Activated CD4-positive, alpha-beta T cell treated with anti-CD3 and anti-CD28 coated beads, Interleukin-2, Interleukin-6, amounts not matched to agents 100 ng/mL and 50 ng/mL, durations not matched to agents 16 hours and 8 hours (primary cell): Measurements from ENCODE around the gene CDHR5.
"Not testable (repeated sequence)": the region's sequence is repeated elsewhere in the genome, so short reads cannot be mapped to it uniquely, and the experiment has no call there.

Experiments used
- DNase-seq: peaks from one replicate; pipeline ENCODE4 v3.0.0-alpha.2; 2020

Gene CDHR5, protein sequence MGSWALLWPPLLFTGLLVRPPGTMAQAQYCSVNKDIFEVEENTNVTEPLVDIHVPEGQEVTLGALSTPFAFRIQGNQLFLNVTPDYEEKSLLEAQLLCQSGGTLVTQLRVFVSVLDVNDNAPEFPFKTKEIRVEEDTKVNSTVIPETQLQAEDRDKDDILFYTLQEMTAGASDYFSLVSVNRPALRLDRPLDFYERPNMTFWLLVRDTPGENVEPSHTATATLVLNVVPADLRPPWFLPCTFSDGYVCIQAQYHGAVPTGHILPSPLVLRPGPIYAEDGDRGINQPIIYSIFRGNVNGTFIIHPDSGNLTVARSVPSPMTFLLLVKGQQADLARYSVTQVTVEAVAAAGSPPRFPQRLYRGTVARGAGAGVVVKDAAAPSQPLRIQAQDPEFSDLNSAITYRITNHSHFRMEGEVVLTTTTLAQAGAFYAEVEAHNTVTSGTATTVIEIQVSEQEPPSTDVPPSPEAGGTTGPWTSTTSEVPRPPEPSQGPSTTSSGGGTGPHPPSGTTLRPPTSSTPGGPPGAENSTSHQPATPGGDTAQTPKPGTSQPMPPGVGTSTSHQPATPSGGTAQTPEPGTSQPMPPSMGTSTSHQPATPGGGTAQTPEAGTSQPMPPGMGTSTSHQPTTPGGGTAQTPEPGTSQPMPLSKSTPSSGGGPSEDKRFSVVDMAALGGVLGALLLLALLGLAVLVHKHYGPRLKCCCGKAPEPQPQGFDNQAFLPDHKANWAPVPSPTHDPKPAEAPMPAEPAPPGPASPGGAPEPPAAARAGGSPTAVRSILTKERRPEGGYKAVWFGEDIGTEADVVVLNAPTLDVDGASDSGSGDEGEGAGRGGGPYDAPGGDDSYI

DNA sequence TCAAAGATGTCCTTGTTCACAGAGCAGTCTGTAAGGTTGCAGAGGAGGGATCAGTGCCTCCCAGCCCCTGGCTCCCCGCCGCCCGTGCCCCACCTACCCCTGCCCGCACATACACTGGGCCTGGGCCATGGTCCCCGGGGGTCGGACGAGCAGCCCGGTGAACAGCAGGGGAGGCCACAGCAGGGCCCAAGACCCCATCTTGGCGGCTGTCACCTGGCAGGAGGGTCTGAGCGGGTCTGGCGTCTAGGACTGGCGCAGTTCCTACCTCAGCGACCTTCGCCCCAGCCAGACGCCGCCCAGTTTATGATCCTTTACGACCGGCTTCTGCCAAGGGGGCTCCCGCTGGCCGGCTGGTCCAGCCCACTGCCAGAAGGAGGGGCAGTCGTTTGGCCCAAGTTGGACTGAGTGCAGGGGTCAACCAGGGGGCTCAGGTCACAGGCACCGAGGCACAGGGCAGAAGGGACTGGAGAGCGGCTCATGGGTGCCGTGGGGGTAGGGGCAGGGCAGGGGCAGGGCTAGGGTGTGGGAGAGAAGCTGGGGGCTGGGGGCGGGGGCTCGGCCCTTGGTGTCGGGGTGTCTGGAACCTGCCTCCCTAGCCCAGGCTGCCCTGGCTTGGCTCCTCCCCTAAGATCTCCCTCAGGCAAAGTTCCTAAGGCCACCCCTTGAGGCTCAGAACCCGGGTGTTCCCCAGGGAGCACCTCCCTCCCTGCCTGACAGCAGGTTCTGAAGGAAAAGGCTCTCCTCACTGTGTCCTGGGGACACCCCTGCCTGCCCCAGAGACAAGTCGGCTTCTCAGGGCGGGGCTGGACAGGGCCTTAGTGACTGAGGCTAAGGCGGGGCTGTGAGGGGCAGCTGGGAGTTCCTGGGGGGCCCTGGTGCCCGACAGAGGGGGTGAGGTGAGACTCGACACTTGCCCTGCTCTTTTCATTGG lies at the start of gene CDHR5:
TSS of gene CDHR5 (minus strand) at position 251 of the 931 bp plus-strand sequence. CDS start at position 198, 53 bp downstream.
- DNase-seq, result no peak

DNA sequence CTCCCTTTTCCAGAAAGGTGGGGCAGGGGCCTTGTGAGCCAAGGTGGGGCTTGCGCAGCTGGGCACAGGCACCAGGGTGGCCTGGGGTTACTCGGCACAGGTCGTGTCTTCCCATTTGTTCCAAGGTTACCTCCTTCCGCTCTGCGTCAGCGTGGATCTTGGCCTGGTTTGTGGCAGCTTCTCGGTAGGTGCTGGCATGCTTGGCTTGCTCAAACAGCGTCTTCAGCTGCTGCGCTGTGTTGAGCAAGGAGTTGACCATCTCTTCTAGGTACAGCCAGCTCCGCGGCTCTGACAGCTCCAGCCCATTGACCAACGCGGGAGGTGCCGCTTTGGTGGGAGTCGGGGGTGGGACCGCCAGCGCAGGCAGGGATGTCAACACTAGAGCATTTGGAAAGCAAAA lies 49.7 kb upstream of the CDHR5 start:
- DNase-seq, result no peak

DNA sequence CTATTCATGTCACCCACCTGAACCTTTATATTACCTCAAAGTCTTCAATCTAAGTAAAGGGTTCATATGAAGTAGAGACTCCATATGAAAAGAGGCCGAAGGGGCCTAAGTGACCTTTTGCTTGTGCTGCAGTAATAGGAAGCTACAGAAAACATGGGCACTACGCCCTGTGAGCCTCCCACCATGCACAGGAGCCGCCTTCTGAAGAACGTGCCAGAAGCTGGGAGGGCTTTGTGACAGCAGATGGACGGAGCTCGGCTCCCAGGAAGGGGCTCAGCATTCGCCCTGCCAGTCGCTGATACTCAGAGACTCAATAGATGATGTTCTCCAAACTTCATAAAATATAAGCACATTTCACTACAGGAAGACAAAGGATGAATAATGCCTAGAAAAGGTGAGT lies 49.1 kb upstream of the CDHR5 start:
- DNase-seq, result no peak

DNA sequence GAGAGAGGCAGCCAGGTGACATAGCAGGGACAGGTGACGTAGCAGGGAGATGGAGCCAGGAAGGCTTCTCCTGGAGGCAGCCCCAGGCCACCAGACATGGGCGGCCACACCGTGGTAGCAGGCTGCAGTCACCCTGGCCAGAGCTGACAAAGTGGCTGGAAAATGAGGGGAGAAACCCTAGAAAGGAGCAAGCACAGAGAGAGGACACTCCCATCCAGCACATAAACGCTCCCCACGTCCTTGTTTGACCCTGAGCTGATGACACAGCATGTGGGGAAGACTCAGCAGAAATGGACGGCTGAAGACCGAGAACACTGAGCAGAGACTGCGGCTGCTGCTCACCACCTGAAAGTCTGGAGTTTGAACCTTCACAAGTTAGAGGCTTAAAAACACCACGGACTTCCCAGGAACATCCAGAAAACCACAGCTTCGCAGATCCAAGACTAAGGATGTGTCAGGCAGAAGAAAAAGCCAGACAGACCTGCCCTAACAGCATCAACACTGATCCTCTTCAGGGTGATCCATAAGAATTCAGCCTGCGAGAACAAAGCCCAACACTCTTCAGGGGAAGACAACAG lies 41.0 kb upstream of the CDHR5 start:
- no peak for DNase-seq

DNA sequence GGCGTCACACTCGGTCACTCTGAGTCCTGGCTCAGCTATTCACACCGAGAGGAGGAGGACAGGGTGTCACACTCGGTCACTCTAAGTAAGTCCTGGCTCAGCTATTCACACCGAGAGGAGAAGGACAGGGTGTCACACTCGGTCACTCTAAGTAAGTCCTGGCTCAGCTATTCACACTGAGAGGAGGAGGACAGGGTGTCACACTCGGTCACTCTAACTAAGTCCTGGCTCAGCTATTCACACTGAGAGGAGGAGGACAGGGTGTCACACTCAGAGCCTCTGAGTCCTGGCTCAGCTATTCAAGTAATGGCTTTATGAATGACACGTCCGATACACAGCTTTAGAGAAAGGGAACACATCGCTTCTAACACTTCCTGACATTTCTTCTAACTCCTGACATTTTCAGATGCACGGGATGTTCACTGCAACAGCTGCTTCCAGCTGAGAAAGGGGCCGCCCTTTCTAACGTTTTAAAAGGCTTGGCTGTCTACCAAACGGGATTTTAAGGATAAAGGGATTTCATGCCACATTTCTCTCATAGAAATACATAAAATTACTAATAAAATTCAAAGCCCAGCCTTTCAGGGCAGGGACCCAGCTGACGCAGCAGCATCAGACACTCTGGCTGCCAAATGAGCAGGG lies 40.4 kb upstream of the CDHR5 start:
- DNase-seq, result no peak

DNA sequence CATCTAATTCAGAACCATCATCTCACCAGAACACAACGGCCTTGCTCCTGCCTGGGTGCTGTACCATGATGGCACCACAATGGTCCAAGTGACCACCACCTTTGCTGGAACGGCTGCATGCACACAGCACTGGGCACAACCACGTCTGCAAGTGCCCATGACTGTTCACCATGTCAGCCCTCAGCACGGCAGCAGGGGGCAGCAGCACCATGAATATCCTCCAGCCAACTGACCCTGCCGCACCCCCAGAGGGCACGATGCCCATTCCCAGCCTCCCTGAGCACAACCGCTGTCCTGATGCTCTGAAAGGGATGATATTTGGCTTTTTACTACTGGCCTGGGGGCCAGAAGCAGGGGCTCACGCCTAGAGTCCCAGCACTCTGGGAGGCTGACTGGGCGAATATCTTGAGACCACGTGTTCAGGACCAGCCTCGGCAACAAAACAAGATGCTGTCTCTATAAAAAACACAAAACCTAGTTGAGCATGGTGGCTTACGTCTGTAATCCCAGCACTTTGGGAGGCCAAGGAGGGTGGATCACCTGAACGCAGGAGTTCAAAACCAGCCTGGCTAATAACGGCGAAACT lies 38.0 kb upstream of the CDHR5 start:
- DNase-seq, result peak; percentile 43

DNA sequence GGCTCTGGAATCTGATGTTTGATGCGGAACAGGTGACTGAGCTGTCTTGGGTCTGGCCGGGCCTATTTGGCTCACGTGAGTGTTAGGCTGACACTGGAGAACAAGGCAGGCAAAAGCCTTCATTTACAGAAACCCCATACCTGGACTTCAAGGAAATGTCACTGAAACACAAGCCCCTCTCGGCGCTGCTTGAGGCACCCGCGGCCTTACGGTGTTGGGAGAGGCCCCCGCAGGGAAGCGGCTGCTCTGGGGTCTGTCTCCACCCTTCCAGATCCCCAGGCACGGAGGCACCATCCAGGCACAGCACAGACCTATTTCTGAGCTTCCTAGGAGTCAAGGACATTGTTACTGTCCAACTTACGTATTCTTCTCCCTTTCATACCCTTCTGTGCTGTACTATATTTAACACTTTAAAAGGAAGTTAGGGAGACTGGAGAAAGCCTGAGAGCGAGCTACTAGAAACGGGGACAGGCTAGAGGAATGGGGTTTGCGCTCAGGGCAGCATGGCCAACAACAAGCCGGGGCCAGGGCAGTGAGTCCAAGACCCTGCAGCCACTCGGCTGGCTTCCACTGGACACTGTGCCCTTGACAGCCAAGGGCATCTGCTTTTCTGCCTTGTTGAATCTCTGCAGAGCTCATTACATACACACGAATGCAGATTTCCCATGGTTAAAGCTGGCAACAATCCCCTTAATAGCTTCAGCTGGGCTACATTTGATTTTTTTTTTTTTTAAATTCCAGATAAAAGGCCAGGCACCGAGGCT lies 36.1 kb upstream of the CDHR5 start:
- no peak for DNase-seq

DNA sequence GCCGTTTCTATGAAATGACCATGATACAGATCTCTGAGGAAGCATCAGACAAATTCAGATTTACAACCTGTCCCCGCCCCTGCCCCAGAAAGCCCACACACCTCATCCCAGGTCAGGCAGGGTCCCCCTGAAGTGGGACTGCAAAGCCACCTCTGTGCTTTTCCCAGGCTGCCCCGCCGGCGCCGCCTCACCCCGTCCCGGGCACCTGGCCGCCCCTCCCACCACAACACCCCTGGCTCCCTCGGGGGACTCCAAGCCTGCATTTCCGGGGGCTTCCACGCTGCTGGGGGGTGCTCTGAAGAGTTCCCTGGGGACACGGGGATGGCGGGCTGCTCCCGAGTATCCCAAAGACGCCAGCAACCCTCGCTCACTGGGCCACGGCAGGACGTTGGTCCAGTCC lies 35.5 kb upstream of the CDHR5 start:
- no peak for DNase-seq

DNA sequence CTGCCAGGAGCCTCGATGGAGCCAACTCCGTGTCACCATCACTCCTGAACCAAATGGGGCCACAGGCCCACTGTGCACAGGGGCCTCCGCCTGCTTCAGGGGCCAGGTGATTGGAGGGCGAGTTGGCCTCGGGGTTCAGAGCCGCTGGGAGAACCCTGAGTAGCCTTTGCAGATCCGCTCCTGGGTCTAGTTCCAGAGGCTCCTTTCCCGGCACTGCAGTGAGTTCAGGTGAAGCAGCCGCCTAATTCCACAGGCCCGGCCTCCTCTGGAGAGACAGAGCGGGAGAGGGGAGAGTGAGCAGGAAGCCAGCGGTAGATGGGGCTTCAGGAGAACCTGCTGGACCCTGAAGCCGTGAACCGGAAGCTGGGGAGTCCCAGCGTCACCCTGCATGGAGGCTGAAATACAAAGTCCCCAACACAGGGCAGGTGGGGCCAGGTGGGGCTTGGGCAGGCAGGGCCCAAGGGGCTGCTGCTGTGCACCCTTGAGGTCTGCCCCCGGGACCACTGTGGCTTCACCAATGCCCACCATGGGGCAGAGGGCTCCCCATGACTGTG lies 34.9 kb upstream of the CDHR5 start:
- no peak for DNase-seq

DNA sequence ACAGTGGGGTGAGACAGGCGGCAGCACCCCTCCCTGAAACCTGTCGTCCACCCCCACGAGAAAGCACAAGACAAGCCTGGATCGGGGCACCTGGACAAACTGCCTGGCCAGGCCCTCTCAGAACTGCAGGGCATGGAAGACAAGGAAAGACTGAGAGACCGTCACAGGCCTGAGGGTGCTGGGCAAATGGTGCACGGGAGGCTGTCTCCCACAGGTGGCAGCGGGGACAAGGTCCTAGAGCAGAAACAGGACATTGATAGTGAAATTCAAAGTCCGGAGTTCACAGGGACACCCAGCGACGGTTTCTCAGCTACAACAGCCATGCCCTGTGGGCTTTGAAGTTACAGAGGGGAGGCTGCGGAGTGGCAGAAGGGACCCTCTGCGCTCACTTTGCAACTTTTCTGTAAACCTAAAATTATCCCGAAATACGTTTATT lies 33.0 kb upstream of the CDHR5 start:
- no peak for DNase-seq

DNA sequence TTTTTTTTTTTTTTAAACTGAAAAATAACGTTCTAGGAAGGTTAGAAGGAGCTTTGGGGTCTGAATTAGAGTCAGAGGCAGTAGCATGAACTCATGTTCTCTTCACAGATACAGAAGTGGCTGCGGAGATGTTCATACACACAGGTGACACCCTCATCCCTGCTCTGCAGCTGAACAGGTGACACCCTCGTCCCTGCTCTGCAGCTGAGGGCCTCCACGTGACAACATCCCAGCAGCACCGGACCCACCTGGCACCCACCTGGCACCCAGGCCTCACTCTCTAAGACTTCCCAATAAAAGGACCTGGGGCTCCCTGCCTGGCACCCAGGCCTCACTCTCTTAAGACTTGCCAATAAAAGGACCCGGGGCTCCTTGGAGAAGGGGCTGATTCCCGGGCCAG lies 32.1 kb upstream of the CDHR5 start:
- DNase-seq, result no peak

DNA sequence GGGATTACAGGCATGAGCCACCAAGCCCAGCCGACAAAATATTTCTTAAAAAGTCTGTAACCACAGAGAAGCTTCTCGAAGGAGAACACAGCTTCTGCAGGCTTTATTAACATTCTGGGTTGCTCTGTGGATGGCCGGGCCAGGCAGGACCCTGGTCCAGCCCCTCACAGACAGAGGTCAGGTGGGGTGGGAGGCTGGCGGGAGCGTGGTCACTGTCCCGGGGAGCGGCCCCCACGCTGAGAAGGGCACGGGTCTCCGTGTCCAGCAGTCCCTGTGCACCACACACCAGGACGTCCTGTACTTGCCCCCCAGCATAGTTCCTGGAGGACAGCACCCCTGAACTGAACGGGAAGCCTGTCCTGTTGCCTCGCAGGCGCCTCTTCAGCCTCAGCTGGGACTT lies 31.7 kb upstream of the CDHR5 start:
- no peak for DNase-seq

DNA sequence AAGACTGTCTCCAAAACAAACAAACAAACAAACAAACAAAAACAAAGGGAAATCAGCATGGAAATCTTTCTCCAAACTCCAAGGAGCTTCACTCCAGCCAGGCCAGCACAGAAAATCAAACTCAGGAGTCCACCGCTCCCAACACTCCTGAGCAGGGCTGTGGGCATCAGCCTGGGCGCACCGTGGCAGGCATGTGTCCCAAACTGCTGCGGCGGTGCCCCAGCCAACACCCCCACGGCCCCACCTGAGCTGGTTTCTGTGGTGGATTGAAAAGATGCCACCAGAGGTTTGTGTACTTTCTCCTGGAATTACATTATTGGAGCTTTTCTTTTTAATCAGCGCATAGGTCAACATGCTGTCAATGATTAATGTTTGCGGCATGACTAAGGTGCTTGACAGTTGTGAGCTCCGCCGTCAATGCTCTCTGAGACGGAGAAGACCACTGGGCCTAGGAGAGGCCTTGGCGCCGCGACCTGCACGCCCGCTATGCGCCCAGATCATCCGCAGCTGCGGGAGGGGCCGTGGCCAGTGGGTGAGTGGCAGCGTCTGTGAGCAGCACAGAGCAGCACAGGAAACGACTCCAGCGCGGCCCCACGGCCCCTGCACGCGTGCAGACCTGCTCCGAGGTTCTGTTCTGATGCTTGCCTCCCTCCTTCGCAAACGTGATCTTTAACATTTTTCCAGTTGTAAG lies 30.4 kb upstream of the CDHR5 start:
- DNase-seq, result no peak

DNA sequence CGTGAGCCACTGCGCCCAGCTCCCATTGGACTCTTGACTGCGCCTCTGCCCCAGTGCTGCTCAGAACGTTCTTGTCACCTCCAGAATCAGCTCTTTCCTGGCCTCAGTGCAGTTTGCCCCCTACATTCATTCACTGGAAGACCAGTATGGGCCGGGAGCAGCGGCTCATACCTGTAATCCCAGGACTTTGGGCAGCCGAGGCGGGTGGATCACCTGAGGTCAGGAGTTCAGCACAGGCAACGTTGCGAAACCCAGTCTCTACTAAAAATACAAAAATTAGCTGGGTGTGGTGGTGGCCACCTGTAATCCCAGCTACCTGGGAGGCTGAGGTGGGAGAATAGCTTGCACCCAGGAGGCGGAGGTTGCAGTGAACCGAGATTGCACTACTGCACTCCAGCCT lies 29.7 kb upstream of the CDHR5 start:
- not testable (repeated sequence) for DNase-seq

DNA sequence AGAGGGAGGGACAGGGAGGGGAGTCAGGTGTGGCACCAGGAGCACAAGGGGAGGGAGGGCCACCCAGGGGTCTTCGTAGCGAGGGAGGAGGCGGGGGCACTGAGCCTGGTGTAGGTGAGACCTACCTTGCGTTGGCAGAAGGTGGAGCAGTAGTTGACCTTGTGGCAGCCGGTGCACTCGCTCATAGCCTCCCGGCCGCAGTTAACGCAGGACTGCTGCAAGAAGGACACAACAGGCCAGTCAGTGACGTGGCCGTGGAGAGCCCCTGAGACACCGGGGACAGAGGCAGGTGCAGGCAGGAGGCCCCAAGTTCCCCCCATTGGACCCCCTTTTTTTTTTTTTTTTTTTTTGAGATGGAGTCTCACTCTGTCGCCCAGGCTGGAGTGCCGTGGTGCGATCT lies 29.1 kb upstream of the CDHR5 start:
- DNase-seq, result no peak

DNA sequence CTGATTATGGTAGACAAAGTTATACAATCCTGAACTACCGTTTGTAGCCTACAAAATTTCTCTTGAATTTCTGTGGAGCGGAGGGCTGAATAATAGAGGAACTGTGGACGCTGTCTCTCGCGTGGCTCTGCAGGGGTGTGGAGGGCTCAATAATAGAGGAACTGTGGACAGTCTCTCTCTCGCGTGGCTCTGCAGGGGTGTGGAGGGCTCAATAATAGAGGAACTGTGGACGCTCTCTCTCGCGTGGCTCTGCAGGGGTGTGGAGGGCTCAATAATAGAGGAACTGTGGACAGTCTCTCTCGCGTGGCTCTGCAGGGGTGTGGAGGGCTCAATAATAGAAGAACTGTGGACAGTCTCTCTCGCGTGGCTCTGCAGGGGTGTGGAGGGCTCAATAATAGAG lies 28.4 kb upstream of the CDHR5 start:
- not testable (repeated sequence) for DNase-seq

DNA sequence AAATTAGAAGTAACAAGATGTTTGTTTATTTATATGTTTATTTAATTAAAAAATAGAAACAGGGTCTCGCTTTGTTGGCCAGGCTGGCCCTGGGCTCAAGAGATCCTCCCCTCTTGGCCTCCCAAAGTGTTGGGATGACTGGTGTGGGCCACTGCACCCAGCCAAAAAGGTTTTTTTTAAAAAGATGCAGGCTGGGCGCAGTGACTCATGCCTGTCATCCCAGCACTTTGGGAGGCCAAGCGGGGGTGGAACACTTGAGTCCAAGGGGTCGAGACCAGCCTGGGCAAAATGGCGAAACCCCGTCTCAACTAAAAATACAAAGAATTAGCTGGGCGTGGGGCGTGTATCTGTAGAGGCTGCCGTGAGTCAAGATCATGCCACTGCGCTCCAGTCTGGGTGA lies 25.7 kb upstream of the CDHR5 start:
- no peak for DNase-seq

DNA sequence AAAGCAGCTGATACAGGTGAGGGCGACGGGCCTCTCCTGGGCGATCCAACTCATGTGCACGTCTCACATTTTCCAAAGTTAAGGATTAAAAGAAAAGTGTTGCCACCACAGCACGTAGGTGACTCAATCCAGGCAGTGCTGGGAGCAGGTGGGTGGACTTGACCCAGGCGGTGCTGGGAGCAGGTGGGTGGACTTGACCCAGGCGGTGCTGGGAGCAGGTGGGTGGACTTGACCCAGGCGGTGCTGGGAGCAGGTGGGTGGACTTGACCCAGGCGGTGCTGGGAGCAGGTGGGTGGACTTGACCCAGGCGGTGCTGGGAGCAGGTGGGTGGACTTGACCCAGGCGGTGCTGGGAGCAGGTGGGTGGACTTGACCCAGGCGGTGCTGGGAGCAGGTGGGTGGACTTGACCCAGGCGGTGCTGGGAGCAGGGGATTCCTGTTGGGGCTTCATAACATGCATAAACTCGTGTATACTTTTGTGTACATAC lies 23.0 kb upstream of the CDHR5 start:
- DNase-seq, result not testable (repeated sequence)

DNA sequence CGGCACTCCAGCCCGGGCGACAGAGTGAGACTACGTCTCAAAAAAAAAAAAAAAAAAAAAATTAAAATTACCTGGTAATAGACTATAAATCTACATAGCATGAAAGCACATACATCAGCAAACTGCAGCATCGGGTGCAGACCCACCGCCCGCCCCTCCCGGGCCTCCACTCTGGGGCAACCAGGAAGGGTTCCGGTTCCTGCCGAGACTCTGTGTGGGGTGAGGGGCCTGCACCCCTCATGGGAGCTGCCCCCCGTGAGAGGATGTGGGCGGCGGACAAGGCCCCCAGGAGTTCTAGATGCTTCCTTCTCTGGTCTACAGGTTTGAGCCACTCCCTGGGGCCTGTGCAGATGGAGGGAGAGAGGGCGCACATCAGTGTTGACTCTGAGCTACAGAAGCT lies 21.5 kb upstream of the CDHR5 start:
- no peak for DNase-seq

DNA sequence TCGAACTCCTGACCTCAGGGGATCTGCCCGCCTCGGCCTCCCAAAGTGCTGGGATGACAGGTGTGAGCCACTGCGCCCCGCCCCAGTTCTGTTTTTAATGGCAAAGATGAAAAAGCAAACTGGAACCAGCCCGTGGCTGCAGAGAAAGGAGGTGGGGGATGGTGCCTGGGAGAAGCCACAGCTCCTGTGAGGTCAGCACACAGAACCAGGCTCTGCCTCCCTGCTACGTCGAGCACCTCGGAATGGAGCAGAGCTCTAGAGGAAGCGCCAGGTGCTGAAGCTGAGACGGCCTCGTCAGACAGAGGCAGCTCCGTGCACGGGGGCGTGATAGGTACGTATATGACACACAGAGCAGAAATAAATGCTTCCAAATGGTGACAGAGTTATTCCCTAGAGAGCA lies 20.8 kb upstream of the CDHR5 start:
- no peak for DNase-seq
